Stimulated activated CD8-positive, alpha-beta memory T cell treated with anti-CD3 and anti-CD28 coated beads, Interleukin-7, amount 100 ng/mL, for 1 hour (primary cell): Measurements from ENCODE around the gene TRRAP.
"Not testable (repeated sequence)": the region's sequence is repeated elsewhere in the genome, so short reads cannot be mapped to it uniquely, and the experiment has no call there.

ENCODE experiments used
- DNase-seq, 2 donors: peaks; one replicate each; pipeline ENCODE4 v3.0.0-alpha.2; 2020; ENCODE audit warnings: low read depth in 2 of 2

The TRRAP gene

GRCh38 chr7:98878365-98879197 lies at the start of gene TRRAP:
Gene TRRAP, plus strand, starts transcription at chr7:98878532. Its CDS starts 2,619 bp downstream, at chr7:98881151.
- peak; percentile 49 to 51 for DNase-seq

- no peak for DNase-seq
These were observed 47.3 kb upstream of the TRRAP start for GRCh38 chr7:98830972-98831548.

GRCh38 chr7:98831641-98832221 lies 46.6 kb upstream of the TRRAP start:
- DNase-seq, result peak in 1 of 2 donors; percentile 5

- DNase-seq, result no peak
These were observed 45.3 kb upstream of the TRRAP start for GRCh38 chr7:98833022-98833421.

- no peak for DNase-seq
These were observed 43.4 kb upstream of the TRRAP start for GRCh38 chr7:98834949-98835348.

GRCh38 chr7:98836811-98837629 lies 41.3 kb upstream of the TRRAP start:
- no peak for DNase-seq

- no peak for DNase-seq
These were observed 40.7 kb upstream of the TRRAP start for GRCh38 chr7:98837630-98837972.

- DNase-seq, result no peak
These were observed 38.2 kb upstream of the TRRAP start for GRCh38 chr7:98840096-98840495.

GRCh38 chr7:98840722-98841121 lies 37.6 kb upstream of the TRRAP start:
- DNase-seq, result no peak

GRCh38 chr7:98841179-98841997 lies 36.9 kb upstream of the TRRAP start:
- DNase-seq, result peak; percentile 45 to 65

- not testable (repeated sequence) for DNase-seq
These were observed 35.8 kb upstream of the TRRAP start for GRCh38 chr7:98842552-98842951.

- no peak for DNase-seq
These were observed 29.4 kb upstream of the TRRAP start for GRCh38 chr7:98848918-98849317.

- DNase-seq, result no peak
These were observed 25.5 kb upstream of the TRRAP start for GRCh38 chr7:98852826-98853225.

- no peak for DNase-seq
These were observed 22.5 kb upstream of the TRRAP start for GRCh38 chr7:98855610-98856422.

- DNase-seq, result no peak
These were observed 18.3 kb upstream of the TRRAP start for GRCh38 chr7:98860071-98860470.

GRCh38 chr7:98862203-98862602 lies 16.1 kb upstream of the TRRAP start:
- DNase-seq, result no peak

GRCh38 chr7:98862716-98863420 lies 15.5 kb upstream of the TRRAP start:
- DNase-seq, result no peak

- DNase-seq, result no peak
These were observed 14.7 kb upstream of the TRRAP start for GRCh38 chr7:98863601-98864000.

- no peak for DNase-seq
These were observed 13.4 kb upstream of the TRRAP start for GRCh38 chr7:98864731-98865453.
